HL-60/S4 (cell line): ENCODE data around the gene SLC9C1.

ENCODE experiments used
- in situ Hi-C: fragments of 300-500 bp; cut with MboI; formaldehyde crosslinking; loops from 2 replicates; pipeline ENCODE4 v1.14.3; 2022; ENCODE audit warnings: low sequenced_read_pairs

The SLC9C1 gene

GRCh38 chr3:112133626-112134334 lies 160.2 kb downstream of the SLC9C1 start:
- in situ Hi-C loops: no loop called here

GRCh38 chr3:112132975-112133448 lies 161.0 kb downstream of the SLC9C1 start, which contains the start of gene GCSAM:
GCSAM (minus strand) TSS chr3:112133248; CDS start chr3:112133120, 128 bp downstream.
- in situ Hi-C loops: no loop called here

DNA sequence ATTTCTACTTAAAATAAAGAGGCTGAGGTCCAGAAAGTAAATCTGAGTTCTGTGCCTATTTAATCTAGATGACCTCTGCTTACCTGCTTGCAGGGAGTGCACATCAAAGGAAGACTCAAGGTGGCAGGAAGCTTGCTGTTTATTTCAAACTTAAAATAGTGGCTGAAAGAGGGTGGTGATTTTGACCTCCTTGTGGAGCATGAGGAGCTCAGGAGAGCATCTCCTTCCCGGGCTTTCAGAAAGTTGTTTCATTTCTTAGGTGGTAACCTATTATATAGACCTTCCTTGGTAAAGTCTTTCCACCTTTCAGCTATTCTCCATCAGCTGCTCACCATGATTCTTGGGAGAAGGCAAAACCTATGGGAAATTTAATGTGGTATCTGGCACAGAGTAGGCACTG lies 161.5 kb downstream of the SLC9C1 start:
- in situ Hi-C loops: no loop called here

- in situ Hi-C loops: no loop called here
Measured at GRCh38 chr3:112132088-112132487, 161.9 kb downstream of the SLC9C1 start.

GRCh38 chr3:112131111-112131510 lies 162.9 kb downstream of the SLC9C1 start:
- in situ Hi-C loops: no loop called here

- in situ Hi-C loops: no loop called here
Measured at GRCh38 chr3:112130638-112130993, 163.4 kb downstream of the SLC9C1 start.

DNA sequence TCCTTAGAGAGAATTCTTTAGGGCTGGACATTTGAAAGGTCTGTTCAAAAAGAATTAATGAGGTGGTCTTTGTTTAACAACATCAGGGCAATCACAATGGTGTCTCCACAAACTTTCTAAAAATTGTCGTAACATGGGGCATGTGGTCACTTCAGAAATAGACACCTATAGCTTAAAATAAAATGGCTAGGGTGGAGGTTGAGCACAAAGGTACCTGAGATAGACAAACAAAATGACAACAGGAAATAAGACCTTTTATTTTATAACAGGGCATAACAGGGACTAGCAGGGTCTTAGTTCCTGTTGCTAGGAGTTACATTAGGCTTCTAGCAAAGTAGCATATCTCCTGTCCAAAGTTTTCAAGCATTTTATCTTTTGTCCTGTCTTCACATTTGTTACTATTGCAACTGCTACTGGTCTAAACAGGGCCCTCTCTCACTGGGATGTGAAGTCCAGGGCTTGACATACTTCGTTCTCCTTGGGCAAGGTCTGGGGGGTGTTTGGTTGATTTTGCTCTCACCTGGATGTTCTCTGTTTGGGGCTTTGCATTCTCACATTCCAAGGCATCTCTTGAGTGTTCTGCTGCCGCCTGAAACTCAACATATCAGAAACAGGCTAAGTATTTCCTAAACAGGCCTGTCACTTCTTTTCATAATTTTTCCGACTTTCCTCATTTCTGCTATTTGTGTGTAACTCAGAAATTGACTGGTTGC lies 163.9 kb downstream of the SLC9C1 start:
- in situ Hi-C loops: loop anchor here (10.0 kb wide), 1 partner anchor 395 kb away; no protein-coding TSS in a partner anchor

- in situ Hi-C loops: loop anchor here (10.0 kb wide), 1 partner anchor 396 kb away; no protein-coding TSS in a partner anchor
Measured at GRCh38 chr3:112128843-112129727, 164.9 kb downstream of the SLC9C1 start.

DNA sequence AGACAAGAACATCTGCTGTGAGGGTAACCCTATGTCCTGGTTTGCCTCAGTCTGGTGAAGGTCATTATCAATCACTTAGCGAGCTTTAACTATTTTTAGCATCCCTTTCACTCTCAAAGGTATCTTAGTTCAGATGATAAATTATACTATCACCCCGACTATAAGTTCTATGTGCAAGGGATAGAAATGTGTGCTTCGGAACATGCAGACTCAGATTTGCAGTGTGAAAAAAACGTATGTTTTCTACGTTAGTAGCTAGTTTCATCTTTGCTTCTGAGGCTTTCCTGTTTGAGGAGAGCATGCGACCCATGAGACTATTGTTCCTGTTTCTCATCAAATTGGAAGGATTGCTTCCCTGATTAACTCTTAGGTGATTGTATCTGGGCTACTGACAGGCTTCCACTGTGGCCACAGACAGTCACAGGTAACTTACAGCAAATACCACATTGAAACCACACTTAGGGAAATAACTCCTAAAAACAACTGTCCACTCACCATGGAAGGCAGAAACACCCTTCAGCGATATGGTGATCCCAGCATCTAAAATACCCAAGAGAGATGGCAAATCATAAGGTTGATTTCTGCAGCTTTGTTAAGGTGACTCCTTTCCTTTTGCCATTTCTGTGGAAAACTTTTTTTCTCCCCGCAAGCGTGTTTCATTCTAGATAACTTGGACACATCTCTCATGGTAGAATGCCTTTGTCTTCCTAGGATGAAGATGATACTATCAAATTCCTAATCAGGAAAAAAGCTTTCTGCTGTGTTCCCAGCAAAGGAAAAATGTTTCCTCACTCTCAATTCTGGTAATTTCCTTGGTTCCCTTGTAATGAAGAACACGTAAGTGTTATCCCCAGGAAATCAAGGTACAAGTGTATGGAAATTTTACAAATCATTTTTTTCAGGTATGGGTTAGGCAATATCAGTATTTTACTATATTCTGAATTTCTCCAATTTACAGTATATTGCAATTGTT lies 166.2 kb downstream of the SLC9C1 start:
- in situ Hi-C loops: loop anchor here (10.0 kb wide), 1 partner anchor 397 kb away; no protein-coding TSS in a partner anchor

GRCh38 chr3:112126511-112126911 lies 167.5 kb downstream of the SLC9C1 start:
- in situ Hi-C loops: loop anchor here (10.0 kb wide), 1 partner anchor 398 kb away; no protein-coding TSS in a partner anchor

- in situ Hi-C loops: loop anchor here (10.0 to 25.0 kb wide), 2 partner anchors 162 to 400 kb away; partner anchors contain the start of gene SLC9C1
Measured at GRCh38 chr3:112124907-112125607, 169.0 kb downstream of the SLC9C1 start.

GRCh38 chr3:112123548-112123947 lies 170.5 kb downstream of the SLC9C1 start:
- in situ Hi-C loops: loop anchor here (10.0 to 25.0 kb wide), 2 partner anchors 164 to 401 kb away; partner anchors contain the start of gene SLC9C1

- in situ Hi-C loops: loop anchor here (10.0 to 25.0 kb wide), 2 partner anchors 164 to 402 kb away; partner anchors contain the start of gene SLC9C1
Measured at GRCh38 chr3:112122870-112123269, 171.1 kb downstream of the SLC9C1 start.

- in situ Hi-C loops: loop anchor here (10.0 to 25.0 kb wide), 2 partner anchors 165 to 403 kb away; partner anchors contain the start of gene SLC9C1
Measured at GRCh38 chr3:112121577-112122547, 172.2 kb downstream of the SLC9C1 start.

DNA sequence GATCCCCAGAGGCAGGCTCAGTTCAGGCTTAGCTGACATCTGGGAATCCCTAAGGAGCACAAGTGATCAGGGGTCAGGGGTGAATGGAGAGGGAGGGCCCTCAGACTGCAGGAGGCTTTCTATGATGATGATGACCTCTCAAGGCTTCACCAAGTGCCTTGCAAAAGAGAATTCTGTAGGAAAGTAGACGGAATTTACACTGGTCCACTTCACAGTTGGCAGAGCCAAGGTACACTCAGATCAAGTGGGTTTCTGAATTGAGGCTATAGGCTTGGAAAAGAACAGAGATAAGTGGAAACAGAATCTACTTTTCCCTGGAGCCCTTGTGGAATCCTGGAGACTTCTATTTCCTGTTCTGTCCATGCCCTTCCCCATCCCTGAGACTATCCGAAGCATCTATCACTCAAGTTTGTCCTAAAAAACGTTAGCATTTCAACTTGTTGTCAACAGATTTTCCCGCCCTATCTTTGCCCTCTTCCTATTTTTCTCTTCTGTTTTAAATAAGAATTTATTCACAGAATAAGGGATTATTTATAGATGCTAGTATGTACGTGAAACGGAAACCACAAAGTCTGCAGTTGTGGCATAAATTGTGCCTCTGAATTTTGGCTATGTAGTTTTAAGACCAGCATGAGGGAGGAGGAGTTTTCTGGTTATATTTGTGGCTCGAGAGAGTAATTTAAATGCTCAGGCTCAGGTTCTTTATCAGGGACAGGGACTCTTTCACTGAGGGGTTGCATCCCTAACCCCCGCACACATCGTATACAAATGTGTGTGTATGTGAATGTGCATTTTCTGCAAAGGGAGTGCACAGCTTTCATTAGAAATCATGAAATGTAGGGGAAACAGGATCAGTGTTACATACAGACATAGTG lies 173.8 kb downstream of the SLC9C1 start:
- in situ Hi-C loops: loop anchor here (10.0 to 25.0 kb wide), 2 partner anchors 167 to 405 kb away; partner anchors contain the start of gene SLC9C1

GRCh38 chr3:112117841-112118571 lies 176.0 kb downstream of the SLC9C1 start:
- in situ Hi-C loops: loop anchor here (25.0 kb wide), 1 partner anchor 169 kb away; the partner anchor contains the start of gene SLC9C1
